ENCODE data around the gene LHX8. TPM values are rescaled to one million over a fixed set of nuclear protein-coding genes. Genes with fewer than 3 reads are reported as not detected.
A peak's percentile ranks its signal among the peaks of the same experiment; 100 is the strongest.

The LHX8 gene
- polyA plus RNA-seq, 1 donor (not counting 4 experiments of a cell fraction or from before 2014, with no cell fraction given): not detected

DNA sequence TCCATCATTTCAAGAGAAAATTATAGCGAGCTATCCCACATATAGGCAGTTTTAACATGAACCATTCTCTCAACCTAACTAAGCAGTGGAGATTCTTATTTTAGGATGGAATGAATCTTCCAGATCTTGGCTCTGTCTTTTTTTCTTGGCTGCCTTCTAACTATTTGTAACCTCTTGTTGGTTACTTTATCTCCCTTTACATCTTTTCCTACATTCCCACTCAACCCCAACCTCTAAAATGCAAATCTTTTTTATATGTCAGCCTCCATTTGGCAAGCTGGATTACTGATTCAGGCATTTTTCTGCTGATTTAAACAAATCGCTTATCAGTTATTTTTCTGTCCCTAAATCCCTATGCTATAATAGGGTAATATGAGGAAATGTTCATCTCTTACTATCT lies 46.9 kb upstream of the LHX8 start:
- H3K9ac ChIP-seq (ENCODE audit: control insufficient read depth, extremely low read depth, insufficient read depth, low read length): no peak overlapping the region
- peaks cover 4% of the 10 kb centered on the region for H3K4me1 ChIP-seq (ENCODE audit: control insufficient read depth, extremely low read depth, insufficient read depth, low read length)
- no peaks in the 10 kb centered on the region for H3K9me3 ChIP-seq (ENCODE audit: control insufficient read depth, low read depth, low read length)
- TF ChIP-seq EZH2 (IDR thresholded peaks at IDR 0.05; ENCODE audit: low read length): no peak
- TF ChIP-seq, protein P1, sequence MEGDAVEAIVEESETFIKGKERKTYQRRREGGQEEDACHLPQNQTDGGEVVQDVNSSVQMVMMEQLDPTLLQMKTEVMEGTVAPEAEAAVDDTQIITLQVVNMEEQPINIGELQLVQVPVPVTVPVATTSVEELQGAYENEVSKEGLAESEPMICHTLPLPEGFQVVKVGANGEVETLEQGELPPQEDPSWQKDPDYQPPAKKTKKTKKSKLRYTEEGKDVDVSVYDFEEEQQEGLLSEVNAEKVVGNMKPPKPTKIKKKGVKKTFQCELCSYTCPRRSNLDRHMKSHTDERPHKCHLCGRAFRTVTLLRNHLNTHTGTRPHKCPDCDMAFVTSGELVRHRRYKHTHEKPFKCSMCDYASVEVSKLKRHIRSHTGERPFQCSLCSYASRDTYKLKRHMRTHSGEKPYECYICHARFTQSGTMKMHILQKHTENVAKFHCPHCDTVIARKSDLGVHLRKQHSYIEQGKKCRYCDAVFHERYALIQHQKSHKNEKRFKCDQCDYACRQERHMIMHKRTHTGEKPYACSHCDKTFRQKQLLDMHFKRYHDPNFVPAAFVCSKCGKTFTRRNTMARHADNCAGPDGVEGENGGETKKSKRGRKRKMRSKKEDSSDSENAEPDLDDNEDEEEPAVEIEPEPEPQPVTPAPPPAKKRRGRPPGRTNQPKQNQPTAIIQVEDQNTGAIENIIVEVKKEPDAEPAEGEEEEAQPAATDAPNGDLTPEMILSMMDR (optimal IDR thresholded peaks at IDR 0.05 in 1 of 3, IDR thresholded peaks at IDR 0.05 in 1 of 3, conservative IDR thresholded peaks at IDR 0.05 in 1 of 3; ENCODE audit: extremely low read depth in 1 of 3, insufficient read depth in 2 of 3, low read length in 3 of 3): no peak
- H3K36me3 ChIP-seq (ENCODE audit: control insufficient read depth in 2 of 2, extremely low read depth in 1 of 2, insufficient read depth in 2 of 2, low read length in 2 of 2): no peaks in the 10 kb centered on the region
- no peak overlapping the region for H2AFZ ChIP-seq (ENCODE audit: control insufficient read depth, low read length)
- H3K4me3 ChIP-seq (ENCODE audit: control insufficient read depth in 2 of 3, extremely low read depth in 1 of 3, insufficient read depth in 2 of 3, low read depth in 1 of 3, low read length in 3 of 3): no peak overlapping the region
- FAIRE-seq: no peak
- no peak overlapping the region for H3K27ac ChIP-seq (ENCODE audit: control insufficient read depth, insufficient read depth, low read length)
- DNase-seq (ENCODE audit: low read depth, low spot score): no peak
- H4K20me1 ChIP-seq (ENCODE audit: control insufficient read depth, extremely low read depth, insufficient read depth, low read length): no peaks in the 10 kb centered on the region
- no peaks in the 10 kb centered on the region for H3K9me1 ChIP-seq (ENCODE audit: control insufficient read depth, extremely low read depth, insufficient read depth, low read length)
- H3K27me3 ChIP-seq (ENCODE audit: control insufficient read depth, extremely low read depth, insufficient read depth, low read length): no peaks in the 10 kb centered on the region
- no peaks in the 10 kb centered on the region for H3K79me2 ChIP-seq (ENCODE audit: control insufficient read depth, insufficient read depth, low read length)
- dilution Hi-C loops (cut with MboI; ENCODE audit: extremely low pct_ligation_motif_present, low sequenced_read_pairs): no loop called here
- no peak overlapping the region for H3K4me2 ChIP-seq (ENCODE audit: control insufficient read depth, extremely low read depth, insufficient read depth, low read depth, low read length)

DNA sequence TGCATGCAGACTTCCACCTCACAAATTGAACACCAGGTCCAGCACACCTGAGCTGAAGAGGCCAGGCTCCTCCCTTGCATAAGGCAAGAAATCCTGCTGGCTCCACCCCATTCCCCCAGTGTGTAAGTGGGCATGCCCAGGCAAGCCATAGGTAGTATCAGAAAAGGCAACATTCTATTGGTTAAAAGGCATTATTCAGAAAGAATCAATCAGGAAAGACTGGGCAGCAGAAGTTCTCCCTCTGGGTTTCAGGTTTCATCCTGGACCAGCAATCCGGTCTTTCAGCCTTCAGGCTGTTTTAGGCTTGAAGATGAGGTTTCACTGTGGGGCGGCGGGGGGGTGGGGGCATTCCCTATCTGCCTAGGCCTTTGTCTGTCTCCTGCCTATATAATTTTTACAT lies 42.0 kb upstream of the LHX8 start:
- no peaks in the 10 kb centered on the region for H3K27me3 ChIP-seq (ENCODE audit: control insufficient read depth, extremely low read depth, insufficient read depth, low read length)
- H2AFZ ChIP-seq (ENCODE audit: control insufficient read depth, low read length): no peak overlapping the region
- dilution Hi-C loops (cut with MboI; ENCODE audit: extremely low pct_ligation_motif_present, low sequenced_read_pairs): no loop called here
- FAIRE-seq: peak; percentile 74
- H3K36me3 ChIP-seq (ENCODE audit: control insufficient read depth in 2 of 2, extremely low read depth in 1 of 2, insufficient read depth in 2 of 2, low read length in 2 of 2): no peaks in the 10 kb centered on the region
- peaks cover 5% of the 10 kb centered on the region for H3K4me1 ChIP-seq (ENCODE audit: control insufficient read depth, extremely low read depth, insufficient read depth, low read length)
- no peak overlapping the region for H3K4me2 ChIP-seq (ENCODE audit: control insufficient read depth, extremely low read depth, insufficient read depth, low read depth, low read length)
- H3K9ac ChIP-seq (ENCODE audit: control insufficient read depth, extremely low read depth, insufficient read depth, low read length): no peak overlapping the region
- TF ChIP-seq, protein P1 (optimal IDR thresholded peaks at IDR 0.05 in 1 of 3, IDR thresholded peaks at IDR 0.05 in 1 of 3, conservative IDR thresholded peaks at IDR 0.05 in 1 of 3; ENCODE audit: extremely low read depth in 1 of 3, insufficient read depth in 2 of 3, low read length in 3 of 3): no peak
- no peak for TF ChIP-seq EZH2 (IDR thresholded peaks at IDR 0.05; ENCODE audit: low read length)
- no peak overlapping the region for H3K27ac ChIP-seq (ENCODE audit: control insufficient read depth, insufficient read depth, low read length)
- DNase-seq (ENCODE audit: low read depth, low spot score): no peak
- H3K9me3 ChIP-seq (ENCODE audit: control insufficient read depth, low read depth, low read length): peaks cover 2% of the 10 kb centered on the region
- no peaks in the 10 kb centered on the region for H4K20me1 ChIP-seq (ENCODE audit: control insufficient read depth, extremely low read depth, insufficient read depth, low read length)
- H3K79me2 ChIP-seq (ENCODE audit: control insufficient read depth, insufficient read depth, low read length): no peaks in the 10 kb centered on the region
- H3K9me1 ChIP-seq (ENCODE audit: control insufficient read depth, extremely low read depth, insufficient read depth, low read length): no peaks in the 10 kb centered on the region
- H3K4me3 ChIP-seq (ENCODE audit: control insufficient read depth in 2 of 3, extremely low read depth in 1 of 3, insufficient read depth in 2 of 3, low read depth in 1 of 3, low read length in 3 of 3): no peak overlapping the region
